Esophagus squamous epithelium (tissue), 5 donors: ENCODE measurements around the gene AUTS2. TPM values are rescaled to one million over a fixed set of nuclear protein-coding genes. Genes with fewer than 3 reads are reported as not detected.

Experiments
- DNase-seq: peaks from one replicate; lab custom pipeline; 2025; lab: John Stamatoyannopoulos, UW
- H3K27ac ChIP-seq, 4 donors: fragments of 200-600 bp; sonication (generic); one replicate each; pipeline ENCODE4 v1.5.1; 2016 to 2019; ENCODE audit warnings: mild to moderate bottlenecking in 1 of 4
- H3K27me3 ChIP-seq, 4 donors: fragments of 200-600 bp; sonication (generic); 1 replicate in 3 of 4; 2 replicates in 1 of 4; pipeline versions ENCODE4 v1.5.1 to v1.6.0; 2017 to 2021; ENCODE audit warnings: antibody characterized with exemption in 1 of 4
- H3K36me3 ChIP-seq, 3 donors: fragments of 200-600 bp; sonication (generic); one replicate each; pipeline ENCODE4 v1.5.1; 2016 to 2019
- H3K4me1 ChIP-seq, 3 donors: fragments of 200-600 bp; sonication (generic); one replicate each; pipeline ENCODE4 v1.5.1; 2017 to 2019
- H3K4me3 ChIP-seq, 4 donors: fragments of 200-600 bp; sonication (generic); 1 replicate in 3 of 4; 2 replicates in 1 of 4; pipeline ENCODE4 v1.5.1; 2016 to 2019; ENCODE audit warnings: mild to moderate bottlenecking in 2 of 4, moderate library complexity in 1 of 4
- H3K9me3 ChIP-seq, 3 donors: fragments of 200-600 bp; sonication (generic); one replicate each; pipeline ENCODE4 v1.5.1; 2016 to 2019
- POLR2A ChIP-seq, 4 donors: fragments of 450-650 bp; IDR thresholded peaks; one replicate each; pipeline ENCODE4 v1.6.1; 2017; ENCODE audit warnings: antibody characterized with exemption in 4 of 4, mild to moderate bottlenecking in 4 of 4, moderate library complexity in 3 of 4
- WGBS, 2 donors: methylation state at CpG; one replicate each; pipeline ENCODE4 v1.1.5; 2018; 5-methylcytosine and 5-hydroxymethylcytosine counted together
- intact Hi-C: fragments of 100-400 bp; cut with DNase I; formaldehyde crosslinking; loops from one replicate; pipeline ENCODE4 v1.15.0; 2022
- total RNA-seq, 4 donors: library from RNA; depleted of rRNA; stranded (reverse); fragments of >200 nt; gene quantifications; one replicate each; pipeline ENCODE4 v1.1.0, GENCODE V29; 2016
- TF ChIP-seq, protein P1 (sequence below), 6 experiments: fragments of 450-650 bp in 4 of 6; fragments of 200-600 bp in 2 of 6; sonication (generic) in 2 of 6; IDR thresholded peaks; one replicate each; pipeline ENCODE4 v1.5.1; 2016 to 2019; ENCODE audit warnings: antibody characterized with exemption in 6 of 6, mild to moderate bottlenecking in 4 of 6, moderate library complexity in 4 of 6
- donor health status: DM: yes; HTN: yes; CAD: no.

The AUTS2 gene
- total RNA-seq, 4 donors from 2014 or later, result 9.5 to 36.2 (median 23.0) TPM

DNA sequence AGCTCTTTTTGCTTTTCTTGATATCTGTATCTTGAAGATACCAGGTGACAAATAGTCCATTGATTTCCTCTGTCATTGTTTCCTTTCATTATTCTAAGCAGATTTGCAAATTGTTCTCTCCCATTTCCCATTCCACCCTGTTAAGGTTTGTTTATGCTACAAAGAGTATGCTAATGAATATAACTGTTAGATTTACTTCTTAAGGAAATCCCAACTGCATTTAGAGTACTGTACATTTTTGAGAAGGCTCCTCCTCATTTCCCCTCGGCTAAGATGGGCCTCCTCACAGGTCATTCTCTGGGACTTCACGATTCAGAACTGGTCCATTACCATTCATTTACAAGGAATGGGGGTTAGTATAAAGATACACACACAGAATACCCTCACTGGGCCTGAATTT is 15.6 kb downstream of the AUTS2 start:
- 78 to 81% methylated on average over 2 of the region's 2 CpGs for WGBS, 2 donors
- intact Hi-C loops, result no loop called here
- no peak for TF ChIP-seq POLR2A (IDR thresholded peaks at IDR 0.05)
- TF ChIP-seq, protein P1, sequence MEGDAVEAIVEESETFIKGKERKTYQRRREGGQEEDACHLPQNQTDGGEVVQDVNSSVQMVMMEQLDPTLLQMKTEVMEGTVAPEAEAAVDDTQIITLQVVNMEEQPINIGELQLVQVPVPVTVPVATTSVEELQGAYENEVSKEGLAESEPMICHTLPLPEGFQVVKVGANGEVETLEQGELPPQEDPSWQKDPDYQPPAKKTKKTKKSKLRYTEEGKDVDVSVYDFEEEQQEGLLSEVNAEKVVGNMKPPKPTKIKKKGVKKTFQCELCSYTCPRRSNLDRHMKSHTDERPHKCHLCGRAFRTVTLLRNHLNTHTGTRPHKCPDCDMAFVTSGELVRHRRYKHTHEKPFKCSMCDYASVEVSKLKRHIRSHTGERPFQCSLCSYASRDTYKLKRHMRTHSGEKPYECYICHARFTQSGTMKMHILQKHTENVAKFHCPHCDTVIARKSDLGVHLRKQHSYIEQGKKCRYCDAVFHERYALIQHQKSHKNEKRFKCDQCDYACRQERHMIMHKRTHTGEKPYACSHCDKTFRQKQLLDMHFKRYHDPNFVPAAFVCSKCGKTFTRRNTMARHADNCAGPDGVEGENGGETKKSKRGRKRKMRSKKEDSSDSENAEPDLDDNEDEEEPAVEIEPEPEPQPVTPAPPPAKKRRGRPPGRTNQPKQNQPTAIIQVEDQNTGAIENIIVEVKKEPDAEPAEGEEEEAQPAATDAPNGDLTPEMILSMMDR (IDR thresholded peaks at IDR 0.05), result no peak

DNA sequence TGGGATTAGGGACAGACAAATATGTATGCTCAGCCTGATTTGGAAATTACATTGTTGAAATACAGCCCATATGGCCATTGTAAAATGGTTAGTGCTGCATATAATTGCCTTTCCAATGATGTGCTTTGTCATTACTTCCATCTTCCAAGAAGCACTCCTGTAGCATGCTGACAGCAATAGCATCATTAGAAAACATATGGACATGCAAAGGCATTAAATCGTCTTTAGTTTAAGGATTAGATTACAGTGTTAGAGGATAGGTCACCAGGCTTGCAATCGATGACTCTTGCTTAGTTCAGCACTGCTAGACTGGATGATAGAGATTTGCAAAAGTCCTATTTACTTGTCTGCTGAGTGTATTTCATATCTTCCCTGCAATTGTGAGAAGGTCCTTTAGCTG is 17.4 kb downstream of the AUTS2 start:
- intact Hi-C loops, result no loop called here
- H3K9me3 ChIP-seq, result no peaks in the 10 kb centered on the region
- TF ChIP-seq, protein P1 (IDR thresholded peaks at IDR 0.05), result no peak
- no peak overlapping the region for H3K27ac ChIP-seq
- no peaks in the 10 kb centered on the region for H3K36me3 ChIP-seq
- WGBS, 2 donors, result 81 to 100% methylated on average over 2 of the region's 2 CpGs
- no peaks in the 10 kb centered on the region for H3K27me3 ChIP-seq
- no peak overlapping the region for H3K4me3 ChIP-seq
- H3K4me1 ChIP-seq, result peaks cover 0 to 3% (median 2%) of the 10 kb centered on the region in 3 donors
- DNase-seq, result no peak

More for the DNA sequence above, 15.6 kb downstream of the AUTS2 start:
- no peak for DNase-seq
- no peaks in the 10 kb centered on the region for H3K9me3 ChIP-seq
- no peak overlapping the region for H3K4me3 ChIP-seq
- H3K27ac ChIP-seq, result no peak overlapping the region
- peaks cover 8 to 14% (median 8%) of the 10 kb centered on the region in 3 donors for H3K4me1 ChIP-seq
- no peaks in the 10 kb centered on the region for H3K36me3 ChIP-seq
- H3K27me3 ChIP-seq, result no peaks in the 10 kb centered on the region

DNA sequence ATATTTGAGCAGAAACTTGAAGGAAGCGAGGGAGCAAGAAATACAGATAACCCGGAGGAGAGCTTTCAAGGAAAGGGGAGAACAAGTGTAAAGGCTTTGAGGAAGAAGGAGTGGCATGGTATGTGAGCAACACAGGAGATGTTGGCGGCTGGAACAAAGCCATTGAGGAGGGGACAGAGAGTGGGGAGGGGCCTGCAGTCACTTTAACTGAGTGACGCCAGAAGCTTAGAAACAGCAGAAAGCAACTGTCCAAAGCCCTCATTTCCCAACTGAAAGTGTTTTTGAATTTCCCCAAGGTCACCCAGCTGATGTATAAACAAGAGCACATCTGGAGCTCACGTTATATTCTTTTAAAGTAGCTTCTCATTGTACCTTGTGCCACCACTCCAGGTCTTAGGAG is 19.1 kb downstream of the AUTS2 start:
- intact Hi-C loops, result no loop called here
- Histone ChIP-seq H3K27me3 (no peaks in the 10 kb centered on the region), H3K27ac (no peak overlapping the region), H3K4me1 (peaks cover 0 to under 1% (median 0%) of the 10 kb centered on the region in 3 donors), H3K4me3 (no peak overlapping the region), H3K9me3 (no peaks in the 10 kb centered on the region), H3K36me3 (no peaks in the 10 kb centered on the region)
- no peak for DNase-seq
- TF ChIP-seq, protein P1 (IDR thresholded peaks at IDR 0.05), result no peak
- TF ChIP-seq POLR2A (IDR thresholded peaks at IDR 0.05), result no peak
- WGBS, 2 donors, result 84 to 85% methylated on average over 5 of the region's 5 CpGs

DNA sequence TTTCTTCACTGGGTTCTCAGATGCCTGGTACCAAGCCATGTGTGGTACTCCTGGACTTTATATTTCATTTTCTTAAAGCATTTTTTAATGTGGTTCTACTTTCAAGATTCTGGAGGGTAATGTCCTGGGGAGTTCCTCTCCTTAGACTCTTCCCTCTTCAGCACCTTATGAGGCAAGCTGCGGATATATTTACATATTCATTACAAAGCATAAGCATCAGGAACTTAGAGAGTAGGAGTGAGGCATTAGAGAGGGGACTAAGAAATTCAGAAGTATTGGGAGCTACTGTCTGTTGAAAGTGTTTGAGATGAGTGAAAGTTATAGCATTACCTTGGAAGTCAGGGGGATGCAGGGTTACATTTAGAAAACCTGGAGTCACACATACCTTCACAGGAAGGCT is 20.8 kb downstream of the AUTS2 start:
- intact Hi-C loops, result no loop called here
- H3K27me3 ChIP-seq, result no peaks in the 10 kb centered on the region
- H3K36me3 ChIP-seq, result no peaks in the 10 kb centered on the region
- H3K4me3 ChIP-seq, result no peak overlapping the region
- TF ChIP-seq POLR2A (IDR thresholded peaks at IDR 0.05), result no peak
- TF ChIP-seq, protein P1 (IDR thresholded peaks at IDR 0.05), result no peak
- DNase-seq, result no peak
- H3K4me1 ChIP-seq, result peaks cover 0 to 5% (median 0%) of the 10 kb centered on the region in 3 donors
- WGBS, 2 donors, result 90 to 100% methylated on average over 1 of the region's 1 CpG
- H3K9me3 ChIP-seq, result no peaks in the 10 kb centered on the region
- no peak overlapping the region for H3K27ac ChIP-seq

DNA sequence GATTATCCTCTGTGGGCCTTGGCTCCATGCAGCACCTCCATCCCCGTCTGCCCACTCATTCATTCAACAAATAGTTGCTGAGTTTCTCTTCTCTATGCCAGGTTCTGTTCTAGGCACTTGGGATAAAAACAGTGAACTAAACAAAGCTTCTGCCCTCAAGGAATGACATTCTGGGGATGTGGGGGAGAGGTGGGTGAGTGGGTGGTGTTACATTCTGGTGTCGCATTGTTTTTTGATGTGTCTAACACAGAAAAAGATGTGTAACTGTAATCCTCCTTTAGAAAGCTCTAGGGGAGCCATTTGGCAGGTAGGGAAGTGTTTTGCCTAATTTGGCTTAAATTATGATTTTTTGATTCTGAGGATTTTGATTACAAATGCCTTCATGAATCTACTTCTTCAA is 21.4 kb downstream of the AUTS2 start:
- Histone ChIP-seq H3K27me3 (no peaks in the 10 kb centered on the region), H3K9me3 (no peaks in the 10 kb centered on the region), H3K4me3 (no peak overlapping the region), H3K27ac (no peak overlapping the region), H3K36me3 (no peaks in the 10 kb centered on the region), H3K4me1 (peaks cover 0 to 5% (median 0%) of the 10 kb centered on the region in 3 donors)
- TF ChIP-seq, protein P1 (IDR thresholded peaks at IDR 0.05), result no peak
- no peak for TF ChIP-seq POLR2A (IDR thresholded peaks at IDR 0.05)
- 59 to 90% methylated on average over 2 of the region's 2 CpGs for WGBS, 2 donors
- intact Hi-C loops, result no loop called here
- no peak for DNase-seq
